HG03108 (cell line): ENCODE data around the gene KMT5B.

Source experiments
- ATAC-seq: cut with Tn5 transposase; IDR thresholded peaks from one replicate; pipeline ENCODE4 v1.9.1; 2021; ENCODE audit warnings: moderate library complexity; ENCODE audit not compliant: unreplicated experiment

The KMT5B gene

DNA sequence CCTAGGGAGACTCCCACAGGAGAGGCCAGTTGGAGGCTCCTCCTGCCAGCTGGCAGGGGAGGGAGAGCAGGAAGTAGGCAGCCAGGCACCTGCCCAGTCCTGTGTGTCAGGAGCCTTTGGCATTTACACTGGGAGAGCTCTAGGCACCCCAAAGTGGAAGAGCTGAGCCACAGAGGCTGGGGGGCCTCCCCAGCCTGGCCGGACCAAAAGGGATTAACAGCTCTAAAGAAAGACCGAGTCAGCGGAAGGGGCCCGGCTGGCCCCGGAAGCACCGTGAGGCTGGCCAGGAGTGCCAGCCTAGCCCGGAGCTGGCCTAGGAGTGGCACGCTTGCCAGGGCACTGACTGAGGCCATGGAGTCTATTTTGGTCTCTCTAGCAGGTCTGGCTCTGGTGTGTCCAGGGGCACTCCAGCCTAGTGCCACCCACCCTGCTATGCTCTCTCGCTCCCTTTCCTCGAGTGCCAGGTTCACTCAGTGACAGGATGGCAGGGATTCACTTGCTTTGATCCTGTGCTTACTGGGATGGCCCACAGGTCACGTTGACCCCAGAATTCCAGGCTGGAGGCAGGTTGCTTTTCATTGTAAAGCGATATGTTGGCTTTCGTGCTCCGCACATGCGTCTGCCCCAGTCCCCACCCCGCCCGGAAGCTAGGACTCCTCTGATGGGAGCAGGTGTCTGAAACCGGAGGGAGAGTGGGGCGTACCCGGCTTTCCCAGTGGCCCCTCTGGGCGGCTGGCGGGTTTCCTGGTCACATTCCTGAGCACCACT lies 3.3 kb upstream of the KMT5B start:
- ATAC-seq = no peak

GRCh38 chr11:68215524-68216170 lies 2.6 kb upstream of the KMT5B start:
- ATAC-seq = no peak

DNA sequence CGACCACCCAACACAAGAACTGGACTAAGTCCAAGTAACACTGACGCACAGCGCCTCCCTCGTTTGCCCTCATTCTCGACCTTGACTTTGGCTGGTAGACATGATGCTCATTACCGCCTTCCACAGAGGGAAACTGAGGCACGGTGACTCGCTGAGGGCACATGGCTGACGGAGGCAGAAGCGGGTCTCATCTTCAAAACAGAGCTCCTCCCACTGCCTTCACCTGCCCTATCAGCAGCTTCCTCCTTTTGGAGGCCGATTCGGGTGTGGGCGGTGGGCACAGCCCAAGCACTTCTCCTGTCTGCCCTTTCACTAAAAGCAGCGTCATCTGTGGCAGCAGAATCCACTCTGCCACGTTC lies 2.0 kb upstream of the KMT5B start:
- no peak for ATAC-seq

DNA sequence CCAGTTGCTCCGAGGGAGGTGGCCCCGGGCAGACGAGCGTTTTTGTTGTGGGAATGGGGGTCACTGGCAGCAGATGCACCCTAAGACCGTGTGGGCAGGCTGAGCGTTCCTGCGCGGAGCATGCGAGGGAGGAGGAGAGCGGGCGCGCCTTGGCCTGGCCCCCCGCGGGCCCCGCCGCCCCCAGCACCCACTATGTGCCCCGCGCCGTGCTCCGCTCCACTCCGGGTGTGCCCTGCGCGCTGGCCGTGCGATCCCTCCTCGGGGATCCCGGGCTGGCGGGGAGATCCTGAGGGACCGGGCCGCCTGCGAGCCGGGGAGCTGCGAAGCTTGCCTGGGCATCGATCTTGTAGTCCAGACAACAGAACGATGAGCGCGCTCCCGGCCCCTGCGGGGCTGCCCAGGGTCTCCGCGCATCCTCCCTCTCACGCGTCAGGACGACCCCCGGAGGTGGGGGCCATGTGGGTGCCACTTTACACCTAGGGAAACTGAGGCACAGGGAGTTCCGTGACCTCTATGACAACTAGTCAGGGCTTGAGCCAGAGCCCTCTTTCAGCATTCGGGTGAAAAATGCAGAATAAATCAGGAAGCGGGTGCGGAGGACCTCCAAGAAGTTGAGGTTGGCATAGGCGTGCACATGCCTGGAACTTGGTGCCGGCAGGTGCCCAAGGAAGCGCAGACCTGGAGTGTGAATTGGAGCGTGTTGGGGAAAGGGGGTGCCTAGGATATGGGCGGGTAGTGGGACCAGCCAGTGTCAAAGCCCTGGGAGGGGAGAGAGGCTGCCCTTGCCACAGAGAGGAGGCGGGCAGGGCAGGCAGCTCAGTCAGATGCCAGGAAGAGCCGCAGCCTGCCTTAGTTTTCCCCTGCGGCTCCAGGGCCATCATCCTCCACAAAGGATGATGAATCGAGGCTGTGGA lies 1.3 kb upstream of the KMT5B start:
- ATAC-seq = no peak

DNA sequence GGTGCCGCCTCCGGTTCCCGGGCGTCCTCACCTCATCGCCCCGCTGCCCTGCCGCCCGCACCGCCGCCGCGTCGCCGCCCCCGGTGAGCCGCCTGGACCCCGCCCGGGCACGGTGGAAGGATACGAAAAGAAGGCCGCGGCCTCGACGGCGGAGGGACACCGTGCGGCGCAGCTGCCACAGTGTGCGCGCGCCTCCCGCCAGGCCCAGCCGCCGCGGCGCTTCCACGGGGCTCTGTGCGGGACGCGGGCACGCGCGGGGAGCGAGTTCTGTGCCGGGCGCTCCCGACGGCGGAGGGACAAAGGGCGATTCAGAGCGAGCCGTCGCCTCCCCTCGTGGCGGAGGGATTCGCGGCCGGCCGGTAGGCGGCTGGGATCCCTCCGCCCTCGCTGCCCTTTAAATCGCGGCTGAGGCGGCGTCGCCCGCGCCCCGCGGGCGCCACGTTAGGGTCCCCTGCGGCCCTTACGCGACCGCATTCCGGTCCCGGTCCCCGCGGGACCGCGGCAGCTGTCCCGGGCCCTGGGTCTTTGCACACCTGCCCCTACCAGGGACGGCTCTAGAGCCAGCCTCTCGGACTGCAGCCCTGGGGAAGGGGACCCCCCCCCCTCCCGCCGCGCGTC lies 568 bp upstream of the KMT5B start:
- peak; percentile 36 for ATAC-seq

- ATAC-seq = peak; percentile 53
These were observed 518 bp downstream of the KMT5B start for GRCh38 chr11:68212421-68213134.

DNA sequence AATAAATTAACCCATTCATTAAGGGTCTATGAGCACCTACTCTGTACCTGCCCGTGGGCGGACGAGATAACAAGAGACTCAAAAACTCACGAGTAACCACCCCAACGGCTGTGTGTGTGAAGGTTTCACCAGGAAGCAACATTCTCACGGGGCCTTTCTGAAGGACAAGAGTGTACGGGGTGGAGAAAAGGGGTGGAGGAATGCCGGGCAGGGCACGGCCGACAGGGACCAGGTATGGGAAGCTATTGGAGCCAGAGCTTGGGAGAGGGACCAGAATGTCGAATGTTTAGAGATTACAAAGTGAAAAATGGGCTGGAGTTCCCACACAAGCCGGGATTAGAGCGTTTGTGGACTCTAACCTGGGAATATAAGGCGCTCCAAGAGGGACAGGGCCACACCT lies 1.6 kb downstream of the KMT5B start:
- no peak for ATAC-seq

DNA sequence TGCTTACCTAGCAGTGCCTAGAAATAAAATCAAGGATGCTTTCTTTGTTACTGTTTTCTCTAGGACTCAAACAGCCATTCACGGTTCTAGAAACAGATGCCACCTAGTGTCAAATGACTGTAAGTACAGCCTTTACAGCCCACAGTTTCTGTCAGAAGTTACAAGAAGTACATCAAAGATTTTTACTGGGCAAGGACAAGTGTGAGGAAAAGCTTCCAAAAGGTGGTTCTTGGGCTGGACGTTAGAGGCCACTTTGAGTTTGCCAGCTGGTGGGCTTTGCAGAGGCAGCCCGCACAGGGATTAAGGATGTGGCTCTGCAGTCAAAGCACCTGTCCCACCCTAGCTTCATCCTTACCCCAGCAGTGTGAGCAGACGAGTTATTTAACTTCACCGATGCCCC lies 6.9 kb downstream of the KMT5B start:
- ATAC-seq = no peak

GRCh38 chr11:68204402-68204801 lies 8.7 kb downstream of the KMT5B start:
- no peak for ATAC-seq

- ATAC-seq = no peak
These were observed 10.9 kb downstream of the KMT5B start for GRCh38 chr11:68202165-68202564.

- no peak for ATAC-seq
These were observed 11.6 kb downstream of the KMT5B start for GRCh38 chr11:68201492-68201891.

GRCh38 chr11:68200639-68201038 lies 12.5 kb downstream of the KMT5B start:
- ATAC-seq = no peak

DNA sequence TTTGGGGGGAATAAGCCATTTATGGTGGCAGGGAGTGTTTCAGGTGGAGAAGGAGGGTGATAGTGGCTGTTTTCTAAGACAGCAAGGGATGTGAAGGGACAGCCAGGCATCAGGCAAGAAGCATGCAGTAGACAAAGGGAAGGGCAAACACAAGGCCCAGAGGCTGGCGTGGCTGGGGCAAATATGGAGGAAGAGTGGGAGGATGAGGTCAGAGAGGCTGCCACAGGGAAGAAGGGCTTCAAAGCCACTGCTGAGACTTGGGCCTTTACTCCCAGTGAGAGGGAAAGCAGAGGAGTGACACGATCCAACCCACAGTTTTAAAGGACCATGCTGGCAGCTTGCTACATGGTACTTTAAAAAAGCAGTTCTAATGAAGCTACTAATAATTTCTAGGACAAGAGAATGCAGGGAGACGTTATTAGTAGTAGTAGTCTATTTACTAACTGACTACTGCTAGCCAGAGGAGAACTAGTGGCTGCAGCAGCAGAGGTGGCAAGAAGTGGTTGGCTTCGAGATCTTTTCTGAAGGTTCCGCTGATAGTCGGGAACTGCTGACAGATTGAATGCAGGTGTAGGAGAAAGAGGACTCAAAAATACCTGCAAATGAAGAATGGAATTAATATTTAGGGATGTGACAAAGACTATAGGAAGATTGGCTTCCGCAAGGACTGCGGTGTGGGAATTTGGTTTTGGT lies 13.7 kb downstream of the KMT5B start:
- ATAC-seq = no peak

- ATAC-seq = no peak
These were observed 16.9 kb downstream of the KMT5B start for GRCh38 chr11:68196219-68196618.

GRCh38 chr11:68194675-68195294 lies 18.3 kb downstream of the KMT5B start:
- no peak for ATAC-seq

GRCh38 chr11:68193018-68193417 lies 20.1 kb downstream of the KMT5B start:
- no peak for ATAC-seq

DNA sequence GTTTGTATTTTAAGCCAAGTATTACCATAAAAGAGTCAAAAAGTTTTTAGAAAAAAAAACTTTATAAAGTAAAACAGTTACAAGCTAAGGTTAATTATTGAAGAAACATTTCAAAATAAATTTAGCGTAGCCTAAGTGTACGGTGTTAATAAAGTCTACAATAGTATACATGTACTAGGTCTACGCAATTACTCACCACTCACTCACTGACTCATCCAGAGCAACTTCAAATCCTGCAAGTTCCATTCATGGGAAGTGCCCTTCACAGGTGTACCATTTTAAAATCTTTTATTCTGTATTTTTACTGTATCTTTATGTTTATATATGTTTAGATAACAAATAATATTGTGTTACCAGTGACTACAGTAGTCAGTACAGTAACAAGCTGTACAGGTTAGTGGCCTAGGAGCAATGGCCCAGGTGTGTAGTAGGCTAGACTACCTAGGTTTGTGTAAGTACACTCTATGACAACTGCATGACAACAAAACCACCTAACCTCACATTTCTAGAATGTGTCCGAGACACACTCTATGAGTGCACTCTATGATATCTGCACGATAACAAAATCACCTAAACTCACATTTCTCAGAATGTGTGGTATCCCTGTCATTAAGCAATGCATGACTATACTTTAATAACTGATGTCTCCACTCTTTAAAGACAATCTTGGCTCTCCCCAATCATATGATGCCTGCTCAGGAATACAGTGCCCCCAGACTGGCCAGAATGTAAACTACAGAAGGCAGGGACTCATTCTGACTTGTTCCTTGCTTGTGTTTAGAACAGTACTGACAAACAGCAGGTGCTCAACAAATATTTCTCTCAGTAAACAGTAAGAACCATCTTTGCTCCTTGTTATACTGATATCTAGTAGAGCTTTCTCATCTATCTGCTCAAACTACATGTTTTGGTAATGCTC lies 21.2 kb downstream of the KMT5B start:
- ATAC-seq = no peak

GRCh38 chr11:68189888-68190287 lies 23.2 kb downstream of the KMT5B start:
- no peak for ATAC-seq

DNA sequence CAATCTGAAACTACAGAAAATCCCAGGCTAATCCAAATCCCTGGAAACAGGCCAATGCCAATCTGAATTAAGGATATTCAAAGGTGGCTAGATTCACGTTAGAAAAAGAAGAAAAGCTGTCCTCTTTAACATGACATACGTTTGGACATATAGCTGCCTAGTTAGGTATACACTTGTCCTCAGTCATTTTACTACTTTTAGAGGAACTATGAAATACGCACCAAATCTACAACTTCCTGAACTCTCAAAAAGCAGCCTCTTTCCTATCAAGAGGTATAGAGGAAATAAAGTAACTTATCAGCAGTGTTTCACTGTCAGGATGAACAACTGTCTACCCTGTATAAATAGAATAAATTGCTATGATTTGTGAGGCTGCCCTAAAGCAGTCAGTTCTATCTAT lies 24.0 kb downstream of the KMT5B start:
- ATAC-seq = no peak
